ENCODE data around the gene TNFRSF14.

DNA sequence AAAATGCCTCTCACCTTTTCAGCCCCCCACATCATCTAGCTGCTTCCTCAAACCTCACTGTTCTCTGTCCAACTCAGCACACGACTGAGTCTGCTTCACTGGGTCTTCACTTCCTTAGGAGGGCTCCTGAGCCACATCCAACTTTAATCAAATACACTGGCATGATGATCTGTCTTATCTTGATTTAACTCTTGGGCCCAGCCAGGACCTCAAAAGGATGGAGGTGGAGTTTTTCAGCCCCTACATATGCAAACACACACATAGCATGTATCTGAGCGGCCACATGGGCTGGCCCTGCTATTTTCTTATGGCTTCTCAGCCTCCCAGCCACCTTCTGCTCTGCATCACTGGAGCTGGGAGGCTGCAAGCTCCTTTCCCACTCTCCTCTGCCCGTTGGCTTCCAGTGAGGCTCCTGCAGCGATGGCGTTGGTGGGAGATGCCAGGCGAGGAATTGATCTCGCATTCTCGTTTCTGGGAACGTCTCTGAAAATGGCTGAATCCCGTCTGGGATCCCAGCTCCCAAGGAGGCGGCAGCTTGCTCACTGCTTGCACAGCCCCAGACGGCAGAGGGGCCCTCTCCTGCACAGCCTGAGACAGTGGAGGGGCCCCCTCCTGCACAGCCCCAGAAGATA is 28.6 kb downstream of the TNFRSF14 start:
- TF ChIP-seq EZH2 (IDR thresholded peaks at IDR 0.05; ENCODE audit: insufficient read depth, poor library complexity, severe bottlenecking): no peak
- no peak for TF ChIP-seq EZH2phosphoT487 (IDR thresholded peaks at IDR 0.05; ENCODE audit: insufficient read depth, low read depth)
